ENCODE data around the gene TENT4B.

DNA sequence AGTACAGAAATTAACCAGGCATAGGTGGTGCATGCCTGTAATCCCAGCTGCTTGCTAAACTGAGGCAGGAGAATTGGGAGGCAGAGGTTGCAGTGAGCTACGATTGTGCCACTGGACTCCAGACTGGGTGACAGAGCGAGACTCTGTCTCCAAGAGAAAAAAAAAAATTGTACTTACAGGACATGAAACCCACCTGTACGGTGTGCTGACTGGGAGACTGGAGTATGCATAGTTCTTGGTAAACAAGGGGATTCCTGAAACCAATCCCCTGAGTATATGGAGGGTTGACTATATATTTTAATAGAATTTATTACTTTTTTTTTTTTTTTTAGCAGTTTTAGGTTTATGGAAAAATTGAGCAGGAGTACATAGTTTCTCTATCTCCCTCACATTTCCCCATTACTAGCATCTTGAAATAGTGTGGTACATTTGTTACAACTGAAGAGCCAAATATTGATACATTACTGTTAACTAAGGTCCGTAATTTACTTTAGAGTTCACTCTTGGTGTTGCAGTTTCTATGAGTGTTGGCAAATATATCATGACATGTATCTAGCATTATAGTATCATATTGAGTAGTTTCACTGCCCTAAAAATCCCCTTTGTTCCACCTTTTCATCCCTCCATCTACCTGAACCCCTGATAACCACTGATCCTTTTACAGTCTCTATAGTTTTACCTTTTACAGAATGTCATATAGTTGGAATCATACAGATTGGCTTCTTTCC lies 19.3 kb downstream of the TENT4B start:
- TF ChIP-seq POLR2A (IDR thresholded peaks at IDR 0.05) (no peak), POLR2AphosphoS5 (IDR thresholded peaks at IDR 0.05) (no peak)
- TF ChIP-seq, protein P1, sequence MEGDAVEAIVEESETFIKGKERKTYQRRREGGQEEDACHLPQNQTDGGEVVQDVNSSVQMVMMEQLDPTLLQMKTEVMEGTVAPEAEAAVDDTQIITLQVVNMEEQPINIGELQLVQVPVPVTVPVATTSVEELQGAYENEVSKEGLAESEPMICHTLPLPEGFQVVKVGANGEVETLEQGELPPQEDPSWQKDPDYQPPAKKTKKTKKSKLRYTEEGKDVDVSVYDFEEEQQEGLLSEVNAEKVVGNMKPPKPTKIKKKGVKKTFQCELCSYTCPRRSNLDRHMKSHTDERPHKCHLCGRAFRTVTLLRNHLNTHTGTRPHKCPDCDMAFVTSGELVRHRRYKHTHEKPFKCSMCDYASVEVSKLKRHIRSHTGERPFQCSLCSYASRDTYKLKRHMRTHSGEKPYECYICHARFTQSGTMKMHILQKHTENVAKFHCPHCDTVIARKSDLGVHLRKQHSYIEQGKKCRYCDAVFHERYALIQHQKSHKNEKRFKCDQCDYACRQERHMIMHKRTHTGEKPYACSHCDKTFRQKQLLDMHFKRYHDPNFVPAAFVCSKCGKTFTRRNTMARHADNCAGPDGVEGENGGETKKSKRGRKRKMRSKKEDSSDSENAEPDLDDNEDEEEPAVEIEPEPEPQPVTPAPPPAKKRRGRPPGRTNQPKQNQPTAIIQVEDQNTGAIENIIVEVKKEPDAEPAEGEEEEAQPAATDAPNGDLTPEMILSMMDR (IDR thresholded peaks at IDR 0.05): no peak

Measured in upper lobe of left lung (tissue), 4 donors.